OCI-LY7 (cell line): ENCODE data around the gene EXOC4. TPM values are rescaled to one million over a fixed set of nuclear protein-coding genes. Genes with fewer than 3 reads are reported as not detected.

ENCODE experiments used
- BruUV-seq: library from RNA; stranded (reverse); fragments of 400-500 nt; replicated peaks from 2 replicates; lab custom pipeline; 2021; lab: Mats Ljungman, UMichigan
- CTCF ChIA-PET: fragments of 300-600 bp; sonication (Branson Sonifier 250); formaldehyde crosslinking; loops from one replicate; lab custom pipeline; 2022; ENCODE audit warnings: antibody characterized with exemption; ENCODE audit not compliant: unreplicated experiment; lab: Charles Lee
- POLR2A ChIA-PET: fragments of 300-600 bp; sonication (Branson Sonifier 250); formaldehyde crosslinking; loops from one replicate; lab custom pipeline; 2022; ENCODE audit warnings: antibody characterized with exemption; lab: Charles Lee
- DNase-seq: peaks from one replicate; pipeline ENCODE4 v3.0.0-alpha.2; 2015; ENCODE audit warnings: low spot score
- H2AFZ ChIP-seq: fragments of 200-600 bp; sonication (generic), shearing (Covaris generic); 2 replicates; pipeline ENCODE4 v1.6.1; 2014; ENCODE audit warnings: mild to moderate bottlenecking, antibody characterized with exemption, low read length, moderate library complexity
- H3K27ac ChIP-seq: fragments of 200-600 bp; sonication (generic); 2 replicates; pipeline ENCODE4 v1.5.1; 2014; ENCODE audit warnings: mixed run types, low read depth, mild to moderate bottlenecking, moderate library complexity, low read length, inconsistent platforms; ENCODE audit not compliant: poor library complexity, severe bottlenecking
- H3K36me3 ChIP-seq: fragments of 200-600 bp; sonication (generic); 2 replicates; pipeline ENCODE4 v1.6.1; 2014; ENCODE audit warnings: mild to moderate bottlenecking, antibody characterized with exemption, low read length, moderate library complexity, mixed read lengths; ENCODE audit not compliant: insufficient read depth
- H3K4me1 ChIP-seq: fragments of 200-600 bp; sonication (generic); 2 replicates; pipeline ENCODE4 v1.5.1; 2014; ENCODE audit warnings: mild to moderate bottlenecking, low read length; ENCODE audit not compliant: insufficient read depth, poor library complexity, severe bottlenecking
- H3K4me2 ChIP-seq: fragments of 200-600 bp; sonication (generic); 2 replicates; pipeline ENCODE4 v1.6.1; 2014; ENCODE audit warnings: mild to moderate bottlenecking, low read length
- H3K4me3 ChIP-seq: fragments of 200-600 bp; sonication (generic); 2 replicates; pipeline ENCODE4 v1.5.1; 2014; ENCODE audit warnings: mild to moderate bottlenecking, low read depth, low read length; ENCODE audit not compliant: poor library complexity, severe bottlenecking
- H3K79me2 ChIP-seq: fragments of 200-600 bp; sonication (generic); 2 replicates; pipeline ENCODE4 v1.6.1; 2016; ENCODE audit warnings: low read depth, mild to moderate bottlenecking, low read length, moderate library complexity, mixed read lengths; ENCODE audit not compliant: insufficient read depth
- H3K9me2 ChIP-seq: fragments of 200-600 bp; sonication (generic); 2 replicates; pipeline ENCODE4 v1.6.1; 2016; ENCODE audit warnings: mild to moderate bottlenecking, low read length, mixed read lengths; ENCODE audit not compliant: insufficient read depth
- H3K9me3 ChIP-seq: fragments of 200-600 bp; sonication (generic); 2 replicates; pipeline ENCODE4 v1.6.1; 2014; ENCODE audit warnings: mild to moderate bottlenecking, mixed run types, low read length, mixed read lengths
- H4K20me1 ChIP-seq: fragments of 200-600 bp; sonication (generic); 2 replicates; pipeline ENCODE4 v1.6.1; 2014; ENCODE audit warnings: mild to moderate bottlenecking, antibody characterized with exemption, low read length, moderate library complexity, mixed read lengths; ENCODE audit not compliant: insufficient read depth
- EZH2phosphoT487 ChIP-seq: fragments of 200-600 bp; sonication (generic); IDR thresholded peaks from 2 replicates; pipeline ENCODE4 v1.6.1; 2018; ENCODE audit warnings: low read depth, borderline replicate concordance, mild to moderate bottlenecking, mixed run types, antibody characterized with exemption, low read length, moderate library complexity, mixed read lengths
- intact Hi-C: fragments of 100-400 bp; cut with micrococcal nuclease; formaldehyde crosslinking; loops from one replicate; pipeline ENCODE4 v1.10.0; 2022; ENCODE audit not compliant: unreplicated experiment
- total RNA-seq, 2 experiments: library from RNA; depleted of rRNA in 1 of 2; stranded (reverse); fragments of >200 nt in 1 of 2; shearing (Covaris generic) in 1 of 2; gene quantifications; 2 replicates each; pipeline ENCODE4 v1.2.3, GENCODE V29; 2014 to 2022
- TF ChIP-seq, protein P1 (sequence below): fragments of 200-600 bp; sonication (generic); conservative IDR thresholded peaks from 2 replicates; pipeline ENCODE4 v1.5.1; 2014; ENCODE audit warnings: mild to moderate bottlenecking, antibody characterized with exemption, low read length, moderate library complexity, mixed read lengths

Gene EXOC4
- total RNA-seq, 2 experiments from 2014 or later, result 75.1 to 93.2 TPM

- BruUV-seq, result no TSS peak
- POLR2A ChIA-PET, result no interaction called here
- TF ChIP-seq, protein P1, sequence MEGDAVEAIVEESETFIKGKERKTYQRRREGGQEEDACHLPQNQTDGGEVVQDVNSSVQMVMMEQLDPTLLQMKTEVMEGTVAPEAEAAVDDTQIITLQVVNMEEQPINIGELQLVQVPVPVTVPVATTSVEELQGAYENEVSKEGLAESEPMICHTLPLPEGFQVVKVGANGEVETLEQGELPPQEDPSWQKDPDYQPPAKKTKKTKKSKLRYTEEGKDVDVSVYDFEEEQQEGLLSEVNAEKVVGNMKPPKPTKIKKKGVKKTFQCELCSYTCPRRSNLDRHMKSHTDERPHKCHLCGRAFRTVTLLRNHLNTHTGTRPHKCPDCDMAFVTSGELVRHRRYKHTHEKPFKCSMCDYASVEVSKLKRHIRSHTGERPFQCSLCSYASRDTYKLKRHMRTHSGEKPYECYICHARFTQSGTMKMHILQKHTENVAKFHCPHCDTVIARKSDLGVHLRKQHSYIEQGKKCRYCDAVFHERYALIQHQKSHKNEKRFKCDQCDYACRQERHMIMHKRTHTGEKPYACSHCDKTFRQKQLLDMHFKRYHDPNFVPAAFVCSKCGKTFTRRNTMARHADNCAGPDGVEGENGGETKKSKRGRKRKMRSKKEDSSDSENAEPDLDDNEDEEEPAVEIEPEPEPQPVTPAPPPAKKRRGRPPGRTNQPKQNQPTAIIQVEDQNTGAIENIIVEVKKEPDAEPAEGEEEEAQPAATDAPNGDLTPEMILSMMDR, result no peak
Measured at GRCh38 chr7:133963629-133964028, 710.8 kb downstream of the EXOC4 start.

GRCh38 chr7:133971625-133972024, 718.7 kb downstream of the EXOC4 start:
- DNase-seq, result no peak
- Histone ChIP-seq H3K36me3 (no peaks in the 10 kb centered on the region), H3K9me3 (no peaks in the 10 kb centered on the region), H4K20me1 (no peaks in the 10 kb centered on the region), H3K27ac (no peak overlapping the region), H3K9me2 (no peaks in the 10 kb centered on the region), H3K4me3 (no peak overlapping the region), H2AFZ (no peak overlapping the region), H3K4me1 (no peaks in the 10 kb centered on the region), H3K4me2 (no peak overlapping the region), H3K79me2 (no peaks in the 10 kb centered on the region)
- no TSS peak for BruUV-seq
- intact Hi-C loops, result no loop called here
- TF ChIP-seq, protein P1, result no peak
- TF ChIP-seq EZH2phosphoT487, result no peak
- ChIA-PET POLR2A (interaction anchor here (1.1 kb wide), 1 partner anchor 719 kb away, joined by 4 read pairs; the partner anchor contains the start of gene EXOC4), CTCF (no interaction called here)

More at GRCh38 chr7:133963629-133964028, 710.8 kb downstream of the EXOC4 start:
- Histone ChIP-seq H3K9me2 (no peaks in the 10 kb centered on the region), H3K36me3 (no peaks in the 10 kb centered on the region), H3K9me3 (no peaks in the 10 kb centered on the region), H3K27ac (no peak overlapping the region), H2AFZ (no peak overlapping the region), H4K20me1 (no peaks in the 10 kb centered on the region), H3K79me2 (no peaks in the 10 kb centered on the region), H3K4me3 (no peak overlapping the region), H3K4me2 (no peak overlapping the region), H3K4me1 (no peaks in the 10 kb centered on the region)
- CTCF ChIA-PET, result no interaction called here
- intact Hi-C loops, result no loop called here
- no peak for DNase-seq

DNA sequence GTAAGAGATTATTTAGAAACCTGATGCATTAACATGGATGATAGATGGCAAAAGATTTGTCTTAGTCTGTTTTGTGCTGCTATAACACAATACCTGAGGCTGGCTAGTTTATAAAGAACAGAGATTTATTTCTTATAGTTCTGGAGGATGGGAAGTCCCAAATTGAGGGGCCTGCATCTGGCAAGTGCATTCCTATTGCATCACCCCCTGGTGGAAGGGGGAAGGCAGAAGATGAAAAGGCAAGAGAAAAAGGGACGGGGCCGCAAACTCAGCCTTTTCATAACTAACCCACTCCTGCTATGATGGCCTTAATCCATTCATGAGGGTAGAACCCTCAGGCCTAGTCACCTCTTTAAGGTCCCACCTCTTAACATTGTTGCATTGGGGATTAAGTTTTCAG, 720.8 kb downstream of the EXOC4 start:
- CTCF ChIA-PET, result no interaction called here
- H4K20me1 ChIP-seq, result no peaks in the 10 kb centered on the region
- BruUV-seq, result no TSS peak

More for the DNA sequence above, 720.8 kb downstream of the EXOC4 start:
- Histone ChIP-seq H3K4me3 (no peak overlapping the region), H3K4me1 (peaks cover 11% of the 10 kb centered on the region), H3K27ac (no peak overlapping the region), H2AFZ (no peak overlapping the region), H3K36me3 (no peaks in the 10 kb centered on the region), H3K79me2 (no peaks in the 10 kb centered on the region), H3K4me2 (no peak overlapping the region), H3K9me3 (no peaks in the 10 kb centered on the region), H3K9me2 (no peaks in the 10 kb centered on the region)
- TF ChIP-seq, protein P1, result no peak
- TF ChIP-seq EZH2phosphoT487, result no peak
- POLR2A ChIA-PET, result no interaction called here
- no peak for DNase-seq
- intact Hi-C loops, result no loop called here
